Neural progenitor cell (in vitro differentiated cells): ENCODE data around the gene STPG1. TPM values are rescaled to one million over a fixed set of nuclear protein-coding genes. Genes with fewer than 3 reads are reported as not detected.

ENCODE experiments used
- DNase-seq: peaks from one replicate; pipeline ENCODE4 v3.0.0-alpha.2; 2016; ENCODE audit warnings: low spot score
- H2AFZ ChIP-seq: fragments of 200-600 bp; sonication (generic); replicated peaks from 2 replicates; pipeline ENCODE4 v1.6.1; 2016; ENCODE audit warnings: antibody characterized with exemption
- H3F3A ChIP-seq: fragments of 200-600 bp; sonication (generic); 2 replicates; pipeline ENCODE4 v1.6.1; 2016; ENCODE audit warnings: antibody characterized with exemption, low read depth
- H3K27ac ChIP-seq: fragments of 200-600 bp; sonication (generic); 2 replicates; pipeline ENCODE4 v1.5.1; 2016; ENCODE audit warnings: mild to moderate bottlenecking
- H3K27me3 ChIP-seq: fragments of 200-600 bp; sonication (generic); 2 replicates; pipeline ENCODE4 v1.6.1; 2016; ENCODE audit warnings: mild to moderate bottlenecking, moderate library complexity
- H3K36me3 ChIP-seq: fragments of 200-600 bp; sonication (generic); 2 replicates; pipeline ENCODE4 v1.5.1; 2016
- H3K4me1 ChIP-seq: fragments of 200-600 bp; sonication (generic); 2 replicates; pipeline ENCODE4 v1.6.1; 2016; ENCODE audit warnings: mixed run types
- H3K4me2 ChIP-seq: fragments of 200-600 bp; sonication (generic); 2 replicates; pipeline ENCODE4 v1.6.1; 2016
- H3K4me3 ChIP-seq: fragments of 200-600 bp; sonication (generic); 2 replicates; pipeline ENCODE4 v1.5.1; 2016
- H3K79me2 ChIP-seq: fragments of 200-600 bp; sonication (generic); 2 replicates; pipeline ENCODE4 v1.6.1; 2016; ENCODE audit warnings: low read depth
- H3K9ac ChIP-seq: fragments of 200-600 bp; sonication (generic); 2 replicates; pipeline ENCODE4 v1.6.1; 2016
- H3K9me3 ChIP-seq: fragments of 200-600 bp; sonication (generic); 2 replicates; pipeline ENCODE4 v1.5.1; 2016; ENCODE audit warnings: low read depth
- H4K20me1 ChIP-seq: fragments of 200-600 bp; sonication (generic); 2 replicates; pipeline ENCODE4 v1.6.1; 2016; ENCODE audit warnings: low read depth
- H3K27ac Mint-ChIP-seq: 3 replicates; pipeline ENCODE4 v1.8.0; 2021; ENCODE audit warnings: mixed read lengths
- H3K27me3 Mint-ChIP-seq: 2 replicates; pipeline ENCODE4 v1.8.0; 2022; ENCODE audit warnings: low read depth, mild to moderate bottlenecking, inconsistent platforms, moderate library complexity, mixed read lengths; ENCODE audit not compliant: insufficient read depth
- H3K36me3 Mint-ChIP-seq: 3 replicates; pipeline ENCODE4 v1.8.0; 2021; ENCODE audit warnings: mixed read lengths
- H3K4me1 Mint-ChIP-seq: 3 replicates; pipeline ENCODE4 v1.8.0; 2021; ENCODE audit warnings: mixed read lengths
- H3K4me3 Mint-ChIP-seq: 3 replicates; pipeline ENCODE4 v1.8.0; 2021; ENCODE audit warnings: mild to moderate bottlenecking, moderate library complexity, mixed read lengths
- H3K9me3 Mint-ChIP-seq: 3 replicates; pipeline ENCODE4 v1.8.0; 2020; ENCODE audit warnings: mixed read lengths
- CTCF ChIP-seq: fragments of 200-600 bp; sonication (generic); IDR thresholded peaks from 2 replicates; pipeline ENCODE4 v1.5.1; 2017; ENCODE audit warnings: antibody characterized with exemption, mild to moderate bottlenecking
- EZH2 ChIP-seq: fragments of 200-600 bp; sonication (generic); IDR thresholded peaks from 2 replicates; pipeline ENCODE4 v1.6.1; 2017; ENCODE audit warnings: antibody characterized with exemption, mild to moderate bottlenecking, moderate library complexity
- EZH2phosphoT487 ChIP-seq: fragments of 200-600 bp; sonication (generic); IDR thresholded peaks from 2 replicates; pipeline ENCODE4 v1.6.1; 2017; ENCODE audit warnings: antibody characterized with exemption
- total RNA-seq: library from RNA; depleted of rRNA; stranded (reverse); fragments of >200 nt; gene quantifications from 2 replicates; pipeline ENCODE4 v1.2.3, GENCODE V29; 2015; ENCODE audit warnings: low replicate concordance

The STPG1 gene
- total RNA-seq, 1 donor from 2014 or later, result 15.9 TPM

GRCh38 chr1:24386241-24386640 is 27.3 kb downstream of the STPG1 start:
- DNase-seq, result no peak
- no peaks in the 10 kb centered on the region for H3K9me3 Mint-ChIP-seq

GRCh38 chr1:24385160-24385940 is 28.2 kb downstream of the STPG1 start:
- peak; percentile 43 for DNase-seq
- H2AFZ ChIP-seq, result no peak overlapping the region
- Mint-ChIP-seq H3K4me3 (no peak overlapping the region), H3K27ac (no peak overlapping the region), H3K4me1 (peaks cover 16% of the 10 kb centered on the region), H3K27me3 (peaks cover 6% of the 10 kb centered on the region), H3K9me3 (no peaks in the 10 kb centered on the region), H3K36me3 (peaks cover 14% of the 10 kb centered on the region)
- no peaks in the 10 kb centered on the region for H3K27me3 ChIP-seq
- no peak for TF ChIP-seq EZH2
- no peak for TF ChIP-seq EZH2phosphoT487
- peak; percentile 62 for TF ChIP-seq CTCF
- H3K27ac ChIP-seq, result no peak overlapping the region
- no peak overlapping the region for H3K9ac ChIP-seq
- H3K79me2 ChIP-seq, result no peaks in the 10 kb centered on the region
- H3K9me3 ChIP-seq, result no peaks in the 10 kb centered on the region
- no peaks in the 10 kb centered on the region for H3F3A ChIP-seq
- H3K4me1 ChIP-seq, result peaks cover 3% of the 10 kb centered on the region
- H3K4me2 ChIP-seq, result no peak overlapping the region
- no peaks in the 10 kb centered on the region for H4K20me1 ChIP-seq
- no peaks in the 10 kb centered on the region for H3K36me3 ChIP-seq
- no peak overlapping the region for H3K4me3 ChIP-seq

More at GRCh38 chr1:24386241-24386640, 27.3 kb downstream of the STPG1 start:
- H3K27me3 Mint-ChIP-seq, result peaks cover 6% of the 10 kb centered on the region
- TF ChIP-seq EZH2phosphoT487 (no peak), CTCF (no peak), EZH2 (no peak)
- Histone ChIP-seq H3K79me2 (no peaks in the 10 kb centered on the region), H3K4me3 (no peak overlapping the region), H3F3A (no peaks in the 10 kb centered on the region), H3K4me1 (no peaks in the 10 kb centered on the region), H3K9me3 (no peaks in the 10 kb centered on the region), H3K27ac (no peak overlapping the region), H3K27me3 (no peaks in the 10 kb centered on the region), H2AFZ (no peak overlapping the region), H3K4me2 (no peak overlapping the region), H4K20me1 (no peaks in the 10 kb centered on the region), H3K36me3 (no peaks in the 10 kb centered on the region), H3K9ac (no peak overlapping the region)
- H3K4me3 Mint-ChIP-seq, result no peak overlapping the region
- H3K4me1 Mint-ChIP-seq, result peaks cover 13% of the 10 kb centered on the region
- no peak overlapping the region for H3K27ac Mint-ChIP-seq
- peaks cover 11% of the 10 kb centered on the region for H3K36me3 Mint-ChIP-seq

- Mint-ChIP-seq H3K36me3 (peaks cover 15% of the 10 kb centered on the region), H3K4me1 (peaks cover 22% of the 10 kb centered on the region), H3K27me3 (peaks cover 4% of the 10 kb centered on the region), H3K4me3 (no peak overlapping the region), H3K27ac (no peak overlapping the region), H3K9me3 (no peaks in the 10 kb centered on the region)
- Histone ChIP-seq H3K79me2 (no peaks in the 10 kb centered on the region), H3K4me3 (no peak overlapping the region), H3K27ac (no peak overlapping the region), H3K4me2 (no peak overlapping the region), H2AFZ (no peak overlapping the region), H3F3A (no peaks in the 10 kb centered on the region), H3K4me1 (peaks cover 11% of the 10 kb centered on the region), H4K20me1 (no peaks in the 10 kb centered on the region), H3K9ac (no peak overlapping the region), H3K9me3 (no peaks in the 10 kb centered on the region), H3K27me3 (no peaks in the 10 kb centered on the region), H3K36me3 (no peaks in the 10 kb centered on the region)
- TF ChIP-seq CTCF (no peak), EZH2phosphoT487 (no peak), EZH2 (no peak)
- DNase-seq, result no peak
These were observed 29.1 kb downstream of the STPG1 start for GRCh38 chr1:24384251-24385090.
